ENCODE data around the gene GPR153.

DNA sequence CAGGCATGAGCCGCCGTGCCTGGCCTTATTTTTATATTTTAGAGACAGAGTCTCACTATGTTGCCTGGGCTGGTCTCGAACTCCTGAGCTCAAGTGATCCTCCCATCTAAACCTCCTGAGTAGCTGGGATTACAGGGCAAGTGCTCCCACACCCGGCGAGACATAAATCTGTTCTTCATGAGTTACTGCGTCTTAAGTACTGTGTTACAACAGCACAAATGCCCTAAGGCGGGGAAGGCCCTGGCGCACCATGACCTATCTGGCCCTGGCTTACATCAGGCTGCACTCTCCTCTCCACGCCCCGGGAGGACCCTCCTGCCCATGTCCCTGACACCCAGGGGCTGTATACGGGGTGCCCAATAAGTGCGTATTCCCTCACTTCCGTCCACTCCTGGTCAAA, 4.3 kb downstream of the GPR153 start:
- TF ChIP-seq, protein P1, sequence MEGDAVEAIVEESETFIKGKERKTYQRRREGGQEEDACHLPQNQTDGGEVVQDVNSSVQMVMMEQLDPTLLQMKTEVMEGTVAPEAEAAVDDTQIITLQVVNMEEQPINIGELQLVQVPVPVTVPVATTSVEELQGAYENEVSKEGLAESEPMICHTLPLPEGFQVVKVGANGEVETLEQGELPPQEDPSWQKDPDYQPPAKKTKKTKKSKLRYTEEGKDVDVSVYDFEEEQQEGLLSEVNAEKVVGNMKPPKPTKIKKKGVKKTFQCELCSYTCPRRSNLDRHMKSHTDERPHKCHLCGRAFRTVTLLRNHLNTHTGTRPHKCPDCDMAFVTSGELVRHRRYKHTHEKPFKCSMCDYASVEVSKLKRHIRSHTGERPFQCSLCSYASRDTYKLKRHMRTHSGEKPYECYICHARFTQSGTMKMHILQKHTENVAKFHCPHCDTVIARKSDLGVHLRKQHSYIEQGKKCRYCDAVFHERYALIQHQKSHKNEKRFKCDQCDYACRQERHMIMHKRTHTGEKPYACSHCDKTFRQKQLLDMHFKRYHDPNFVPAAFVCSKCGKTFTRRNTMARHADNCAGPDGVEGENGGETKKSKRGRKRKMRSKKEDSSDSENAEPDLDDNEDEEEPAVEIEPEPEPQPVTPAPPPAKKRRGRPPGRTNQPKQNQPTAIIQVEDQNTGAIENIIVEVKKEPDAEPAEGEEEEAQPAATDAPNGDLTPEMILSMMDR (IDR thresholded peaks at IDR 0.05; ENCODE audit: low read depth, low read length, missing input control): no peak
- no peak for TF ChIP-seq GABPA (IDR thresholded peaks at IDR 0.05 in 1 of 2, conservative IDR thresholded peaks at IDR 0.05 in 1 of 2)
- TF ChIP-seq SP1 (IDR thresholded peaks at IDR 0.05): no peak
- no peak for TF ChIP-seq TAF1 (conservative IDR thresholded peaks at IDR 0.05)
- TF ChIP-seq, protein P2, sequence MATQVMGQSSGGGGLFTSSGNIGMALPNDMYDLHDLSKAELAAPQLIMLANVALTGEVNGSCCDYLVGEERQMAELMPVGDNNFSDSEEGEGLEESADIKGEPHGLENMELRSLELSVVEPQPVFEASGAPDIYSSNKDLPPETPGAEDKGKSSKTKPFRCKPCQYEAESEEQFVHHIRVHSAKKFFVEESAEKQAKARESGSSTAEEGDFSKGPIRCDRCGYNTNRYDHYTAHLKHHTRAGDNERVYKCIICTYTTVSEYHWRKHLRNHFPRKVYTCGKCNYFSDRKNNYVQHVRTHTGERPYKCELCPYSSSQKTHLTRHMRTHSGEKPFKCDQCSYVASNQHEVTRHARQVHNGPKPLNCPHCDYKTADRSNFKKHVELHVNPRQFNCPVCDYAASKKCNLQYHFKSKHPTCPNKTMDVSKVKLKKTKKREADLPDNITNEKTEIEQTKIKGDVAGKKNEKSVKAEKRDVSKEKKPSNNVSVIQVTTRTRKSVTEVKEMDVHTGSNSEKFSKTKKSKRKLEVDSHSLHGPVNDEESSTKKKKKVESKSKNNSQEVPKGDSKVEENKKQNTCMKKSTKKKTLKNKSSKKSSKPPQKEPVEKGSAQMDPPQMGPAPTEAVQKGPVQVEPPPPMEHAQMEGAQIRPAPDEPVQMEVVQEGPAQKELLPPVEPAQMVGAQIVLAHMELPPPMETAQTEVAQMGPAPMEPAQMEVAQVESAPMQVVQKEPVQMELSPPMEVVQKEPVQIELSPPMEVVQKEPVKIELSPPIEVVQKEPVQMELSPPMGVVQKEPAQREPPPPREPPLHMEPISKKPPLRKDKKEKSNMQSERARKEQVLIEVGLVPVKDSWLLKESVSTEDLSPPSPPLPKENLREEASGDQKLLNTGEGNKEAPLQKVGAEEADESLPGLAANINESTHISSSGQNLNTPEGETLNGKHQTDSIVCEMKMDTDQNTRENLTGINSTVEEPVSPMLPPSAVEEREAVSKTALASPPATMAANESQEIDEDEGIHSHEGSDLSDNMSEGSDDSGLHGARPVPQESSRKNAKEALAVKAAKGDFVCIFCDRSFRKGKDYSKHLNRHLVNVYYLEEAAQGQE (IDR thresholded peaks at IDR 0.05): no peak
- no peak for TF ChIP-seq YY1 (IDR thresholded peaks at IDR 0.05)
- TF ChIP-seq HNF4A (conservative IDR thresholded peaks at IDR 0.05): no peak
- no peak for TF ChIP-seq NR2F2 (IDR thresholded peaks at IDR 0.05)
- TF ChIP-seq RAD21 (IDR thresholded peaks at IDR 0.05): no peak
- TF ChIP-seq EGR1 (IDR thresholded peaks at IDR 0.05; ENCODE audit: low read depth in 2 of 2): no peak

All from liver (tissue), 3 donors.